HCT116 (cell line): ENCODE results near the gene SLC7A5.
"Not testable (repeated sequence)": the region's sequence is repeated elsewhere in the genome, so short reads cannot be mapped to it uniquely, and the experiment has no call there.

Source experiments
- EGR1 ChIP-seq: IDR thresholded peaks from 2 replicates; pipeline ENCODE4 v1.6.1; 2012; ENCODE audit warnings: low read depth
- EZH2 ChIP-seq: fragments of 200-600 bp; sonication (generic); IDR thresholded peaks from 2 replicates; pipeline ENCODE4 v1.6.1; 2017; ENCODE audit warnings: antibody characterized with exemption, mixed run types
- FOSL1 ChIP-seq: IDR thresholded peaks from 2 replicates; pipeline ENCODE4 v1.6.1; 2012; ENCODE audit warnings: low read depth
- POLR2A ChIP-seq: IDR thresholded peaks from 2 replicates; pipeline ENCODE4 v1.7.0; 2011; ENCODE audit warnings: borderline replicate concordance; ENCODE audit not compliant: insufficient read depth, insufficient read length; ENCODE audit errors: extremely low read depth
- SP1 ChIP-seq: IDR thresholded peaks from 2 replicates; pipeline ENCODE4 v1.6.1; 2012; ENCODE audit warnings: low read depth
- SRF ChIP-seq: IDR thresholded peaks from 2 replicates; pipeline ENCODE4 v1.6.1; 2012; ENCODE audit warnings: low read depth
- YY1 ChIP-seq: IDR thresholded peaks from 2 replicates; pipeline ENCODE4 v1.6.1; 2011; ENCODE audit warnings: low read length, low read depth, moderate library complexity, mild to moderate bottlenecking; ENCODE audit not compliant: insufficient replicate concordance; ENCODE audit errors: extremely low read depth
- ZNF274 ChIP-seq: fragments of 200-500 bp; sonication (Bioruptor generic); IDR thresholded peaks from 2 replicates; pipeline ENCODE4 v1.6.1; 2014; ENCODE audit warnings: mild to moderate bottlenecking, low read depth, low read length, inconsistent platforms
- TF ChIP-seq, protein P1 (sequence below), 3 experiments: fragments of 200-600 bp in 1 of 3; sonication (generic) in 1 of 3; IDR thresholded peaks in 2 of 3; conservative IDR thresholded peaks in 1 of 3; 2 replicates each; pipeline ENCODE4 v1.5.1; 2012 to 2017; ENCODE audit warnings: low read depth in 2 of 3, low read length in 2 of 3, antibody characterized with exemption in 1 of 3, borderline replicate concordance in 1 of 3, control low read depth in 1 of 3, mild to moderate bottlenecking in 1 of 3, mixed read lengths in 1 of 3, mixed run types in 1 of 3, moderate library complexity in 1 of 3; ENCODE audit not compliant: insufficient read depth in 1 of 3
- TF ChIP-seq, protein P2 (sequence below): IDR thresholded peaks from 2 replicates; pipeline ENCODE4 v1.6.1; 2012

DNA sequence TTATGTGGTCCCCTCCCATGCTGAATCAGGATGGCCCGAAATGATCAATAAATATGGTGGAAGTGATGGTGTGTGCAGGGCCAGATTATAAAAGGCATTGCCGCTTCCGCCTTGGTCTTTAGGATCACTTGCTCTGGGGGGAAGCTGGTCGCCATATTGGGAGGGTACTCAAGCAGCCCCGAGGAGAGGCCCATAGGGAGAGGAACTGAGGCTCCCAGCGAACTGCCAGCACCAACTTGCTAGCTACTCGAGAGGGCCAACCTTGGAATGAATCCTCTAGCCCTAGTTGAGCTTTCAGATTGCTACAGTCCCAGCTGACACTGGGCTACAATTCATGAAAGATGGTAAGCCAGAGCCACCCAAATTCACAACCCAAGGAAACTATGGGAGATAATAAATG, 19.0 kb upstream of the SLC7A5 start:
- TF ChIP-seq, protein P1, sequence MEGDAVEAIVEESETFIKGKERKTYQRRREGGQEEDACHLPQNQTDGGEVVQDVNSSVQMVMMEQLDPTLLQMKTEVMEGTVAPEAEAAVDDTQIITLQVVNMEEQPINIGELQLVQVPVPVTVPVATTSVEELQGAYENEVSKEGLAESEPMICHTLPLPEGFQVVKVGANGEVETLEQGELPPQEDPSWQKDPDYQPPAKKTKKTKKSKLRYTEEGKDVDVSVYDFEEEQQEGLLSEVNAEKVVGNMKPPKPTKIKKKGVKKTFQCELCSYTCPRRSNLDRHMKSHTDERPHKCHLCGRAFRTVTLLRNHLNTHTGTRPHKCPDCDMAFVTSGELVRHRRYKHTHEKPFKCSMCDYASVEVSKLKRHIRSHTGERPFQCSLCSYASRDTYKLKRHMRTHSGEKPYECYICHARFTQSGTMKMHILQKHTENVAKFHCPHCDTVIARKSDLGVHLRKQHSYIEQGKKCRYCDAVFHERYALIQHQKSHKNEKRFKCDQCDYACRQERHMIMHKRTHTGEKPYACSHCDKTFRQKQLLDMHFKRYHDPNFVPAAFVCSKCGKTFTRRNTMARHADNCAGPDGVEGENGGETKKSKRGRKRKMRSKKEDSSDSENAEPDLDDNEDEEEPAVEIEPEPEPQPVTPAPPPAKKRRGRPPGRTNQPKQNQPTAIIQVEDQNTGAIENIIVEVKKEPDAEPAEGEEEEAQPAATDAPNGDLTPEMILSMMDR (IDR thresholded peaks at IDR 0.05 in 2 of 3, conservative IDR thresholded peaks at IDR 0.05 in 1 of 3; ENCODE audit: borderline replicate concordance in 1 of 3, insufficient read depth in 1 of 3, low read depth in 2 of 3, low read length in 2 of 3): not testable (repeated sequence)
- not testable (repeated sequence) for TF ChIP-seq EZH2, ZNF274, POLR2A, FOSL1, EGR1, YY1, SRF, SP1
- TF ChIP-seq, protein P2, sequence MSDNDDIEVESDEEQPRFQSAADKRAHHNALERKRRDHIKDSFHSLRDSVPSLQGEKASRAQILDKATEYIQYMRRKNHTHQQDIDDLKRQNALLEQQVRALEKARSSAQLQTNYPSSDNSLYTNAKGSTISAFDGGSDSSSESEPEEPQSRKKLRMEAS: not testable (repeated sequence)
